ENCODE measurements around the gene PTPRD. TPM values are rescaled to one million over a fixed set of nuclear protein-coding genes. Genes with fewer than 3 reads are reported as not detected.

PTPRD gene
- polyA plus RNA-seq, 4 donors: 2.1 to 5.6 (median 3.9) TPM

DNA sequence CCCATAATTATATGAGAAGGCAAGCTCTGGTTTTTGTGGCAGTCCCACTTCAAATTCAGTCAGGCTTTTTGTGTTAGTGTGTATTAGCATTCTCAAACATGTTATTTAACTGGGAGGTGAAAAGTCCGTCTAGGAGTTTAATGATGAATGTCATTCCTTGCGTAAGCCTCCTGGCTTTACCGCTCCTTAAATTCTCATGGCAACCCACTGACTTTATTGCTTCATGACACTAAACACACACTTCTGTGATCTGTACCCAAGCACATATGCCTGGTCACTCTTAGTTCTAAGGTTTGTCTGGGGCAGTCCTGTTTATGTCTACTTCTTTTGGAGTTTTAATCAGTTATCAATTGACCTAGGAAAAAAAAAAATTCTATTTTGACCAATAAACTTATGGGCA lies 2135.4 kb downstream of the PTPRD start:
- Histone ChIP-seq H3K9me3 (ENCODE audit: control insufficient read depth in 2 of 2, insufficient read depth in 1 of 2, low read depth in 1 of 2, low read length in 1 of 2) (no peaks in the 10 kb centered on the region), H3K4me1 (ENCODE audit: control insufficient read depth in 3 of 3, insufficient read depth in 2 of 3, low read depth in 1 of 3, low read length in 2 of 3) (no peaks in the 10 kb centered on the region), H3K36me3 (ENCODE audit: control insufficient read depth in 3 of 3, insufficient read depth in 2 of 3, low read depth in 1 of 3, low read length in 3 of 3) (no peaks in the 10 kb centered on the region), H3K4me3 (ENCODE audit: low read depth in 1 of 3, low read length in 3 of 3) (no peak overlapping the region), H3K27me3 (ENCODE audit: control insufficient read depth in 3 of 3, insufficient read depth in 3 of 3, low read length in 3 of 3) (no peaks in the 10 kb centered on the region), H3K27ac (ENCODE audit: low read depth in 1 of 3, low read length in 2 of 3) (no peak overlapping the region)
- FAIRE-seq (no peak), DNase-seq (peak in 1 of 2 donors; percentile 24)
- WGBS, 3 donors: 94 to 96% (median 94%) methylated on average over 3 of the region's 3 CpGs

DNA sequence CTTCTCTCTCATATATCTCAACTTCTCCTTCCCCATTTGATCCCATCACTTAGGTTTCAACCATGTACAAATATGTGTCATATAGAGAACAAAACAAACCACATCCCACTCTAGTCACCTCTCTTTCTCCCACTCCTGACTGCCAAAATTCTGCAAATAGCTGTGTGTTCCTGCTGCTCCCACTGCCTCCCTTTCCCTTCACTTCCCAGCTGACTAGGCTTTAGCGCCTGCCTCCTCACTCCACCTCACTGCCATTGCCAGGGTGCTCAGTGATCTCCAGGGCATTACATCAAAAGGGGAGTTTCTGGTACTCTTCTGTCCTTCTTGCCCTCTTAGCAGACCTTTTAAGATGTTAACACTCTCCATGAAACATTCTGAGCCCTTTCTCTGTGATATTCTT lies 2137.9 kb downstream of the PTPRD start:
- H3K27me3 ChIP-seq (ENCODE audit: control insufficient read depth in 3 of 3, insufficient read depth in 3 of 3, low read length in 3 of 3): no peaks in the 10 kb centered on the region
- DNase-seq (no peak), FAIRE-seq (no peak)
- no peaks in the 10 kb centered on the region for H3K9me3 ChIP-seq (ENCODE audit: control insufficient read depth in 2 of 2, insufficient read depth in 1 of 2, low read depth in 1 of 2, low read length in 1 of 2)
- H3K27ac ChIP-seq (ENCODE audit: low read depth in 1 of 3, low read length in 2 of 3): no peak overlapping the region
- WGBS, 3 donors: 95 to 100% (median 100%) methylated on average over 1 of the region's 1 CpG
- no peaks in the 10 kb centered on the region for H3K4me1 ChIP-seq (ENCODE audit: control insufficient read depth in 3 of 3, insufficient read depth in 2 of 3, low read depth in 1 of 3, low read length in 2 of 3)
- no peaks in the 10 kb centered on the region for H3K36me3 ChIP-seq (ENCODE audit: control insufficient read depth in 3 of 3, insufficient read depth in 2 of 3, low read depth in 1 of 3, low read length in 3 of 3)
- H3K4me3 ChIP-seq (ENCODE audit: low read depth in 1 of 3, low read length in 3 of 3): no peak overlapping the region

DNA sequence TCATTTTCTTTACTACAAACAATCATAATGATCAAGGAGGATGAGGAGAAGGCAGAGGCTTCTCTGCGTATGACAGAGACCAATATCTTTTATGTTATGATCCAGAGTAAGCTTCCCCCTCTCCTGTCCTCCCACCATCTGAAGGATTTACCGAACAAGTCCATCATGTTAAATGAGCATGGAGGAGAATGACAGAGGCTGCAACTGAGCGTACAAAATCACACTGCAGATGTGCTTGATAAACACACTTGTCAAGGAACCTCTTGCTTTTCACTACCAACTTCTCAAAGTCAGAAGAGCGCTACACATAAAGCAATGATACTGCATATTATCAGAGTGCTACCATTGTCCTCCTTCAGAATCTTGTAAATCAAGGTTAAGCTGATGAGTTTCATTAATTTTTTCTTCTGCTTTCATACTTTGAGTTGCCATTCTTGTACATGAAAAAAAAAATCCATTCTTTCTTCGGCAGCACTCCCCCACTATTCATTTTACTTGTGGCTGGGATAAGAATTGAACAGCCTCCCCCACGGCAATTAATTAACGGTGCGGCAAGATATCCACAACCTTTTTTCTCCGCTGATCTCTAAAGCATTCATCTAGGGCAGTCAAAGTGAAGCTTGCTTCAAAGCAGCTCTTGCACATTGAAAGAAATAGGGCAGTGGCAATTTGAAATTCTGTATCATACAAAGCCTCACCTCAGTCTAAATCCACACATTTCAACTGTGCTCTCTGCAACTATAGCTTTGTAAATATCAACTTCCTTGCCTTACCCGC lies 2139.4 kb downstream of the PTPRD start:
- H3K4me1 ChIP-seq (ENCODE audit: control insufficient read depth in 3 of 3, insufficient read depth in 2 of 3, low read depth in 1 of 3, low read length in 2 of 3): no peaks in the 10 kb centered on the region
- no peaks in the 10 kb centered on the region for H3K27me3 ChIP-seq (ENCODE audit: control insufficient read depth in 3 of 3, insufficient read depth in 3 of 3, low read length in 3 of 3)
- no peak overlapping the region for H3K27ac ChIP-seq (ENCODE audit: low read depth in 1 of 3, low read length in 2 of 3)
- DNase-seq: no peak
- 92 to 96% (median 93%) methylated on average over 10 of the region's 10 CpGs for WGBS, 3 donors
- H3K36me3 ChIP-seq (ENCODE audit: control insufficient read depth in 3 of 3, insufficient read depth in 2 of 3, low read depth in 1 of 3, low read length in 3 of 3): no peaks in the 10 kb centered on the region
- H3K4me3 ChIP-seq (ENCODE audit: low read depth in 1 of 3, low read length in 3 of 3): no peak overlapping the region
- FAIRE-seq: no peak
- H3K9me3 ChIP-seq (ENCODE audit: control insufficient read depth in 2 of 2, insufficient read depth in 1 of 2, low read depth in 1 of 2, low read length in 1 of 2): no peaks in the 10 kb centered on the region

DNA sequence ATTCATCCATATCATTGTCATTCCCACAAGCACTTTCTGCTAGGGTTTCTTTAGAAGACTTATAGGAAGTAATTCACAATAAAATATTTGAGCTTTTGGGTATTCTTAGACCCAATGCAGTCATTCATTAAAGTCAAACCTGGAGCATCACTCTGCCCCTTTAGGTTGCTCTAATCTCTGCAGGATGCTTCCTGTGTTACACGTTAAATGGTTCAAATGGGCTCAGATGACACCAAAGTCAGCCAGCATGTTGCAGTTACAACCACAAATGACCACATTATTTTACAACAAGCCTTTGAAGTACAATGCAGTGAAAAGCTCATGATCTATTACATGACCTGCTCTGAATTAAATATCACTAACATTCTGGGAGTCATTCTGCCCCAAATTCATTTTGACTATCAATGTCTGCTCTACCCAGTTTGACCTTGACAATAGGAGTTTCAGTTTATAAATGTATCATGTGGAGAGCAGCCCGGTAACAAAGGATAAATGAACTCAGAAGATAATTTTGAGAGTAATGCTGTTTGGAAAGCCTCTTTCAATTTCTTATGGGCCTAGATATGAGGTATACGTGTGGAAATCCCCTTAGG lies 2144.7 kb downstream of the PTPRD start:
- Histone ChIP-seq H3K27ac (ENCODE audit: low read depth in 1 of 3, low read length in 2 of 3) (no peak overlapping the region), H3K4me3 (ENCODE audit: low read depth in 1 of 3, low read length in 3 of 3) (no peak overlapping the region), H3K36me3 (ENCODE audit: control insufficient read depth in 3 of 3, insufficient read depth in 2 of 3, low read depth in 1 of 3, low read length in 3 of 3) (no peaks in the 10 kb centered on the region), H3K27me3 (ENCODE audit: control insufficient read depth in 3 of 3, insufficient read depth in 3 of 3, low read length in 3 of 3) (no peaks in the 10 kb centered on the region), H3K9me3 (ENCODE audit: control insufficient read depth in 2 of 2, insufficient read depth in 1 of 2, low read depth in 1 of 2, low read length in 1 of 2) (no peaks in the 10 kb centered on the region), H3K4me1 (ENCODE audit: control insufficient read depth in 3 of 3, insufficient read depth in 2 of 3, low read depth in 1 of 3, low read length in 2 of 3) (no peaks in the 10 kb centered on the region)
- FAIRE-seq (no peak), DNase-seq (no peak)
- 59 to 86% (median 71%) methylated on average over 3 of the region's 3 CpGs for WGBS, 3 donors

DNA sequence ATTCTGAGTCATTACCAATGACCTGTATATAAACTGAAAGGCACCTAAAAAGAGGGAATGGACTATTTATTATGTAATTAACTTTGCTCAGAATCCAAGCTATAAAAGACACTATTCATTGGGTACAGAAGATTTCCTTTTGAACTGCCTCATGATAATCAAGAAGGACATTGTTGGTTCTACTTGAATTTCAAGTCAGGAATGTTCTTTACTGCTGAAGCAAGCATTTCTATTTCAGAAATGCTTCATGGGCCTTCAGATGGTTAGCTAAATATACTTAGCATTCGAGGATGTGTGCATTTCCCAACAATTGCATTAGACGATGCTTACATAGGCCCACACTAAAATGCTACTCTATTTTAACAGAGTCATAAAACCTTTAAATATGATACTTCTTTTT lies 2155.0 kb downstream of the PTPRD start:
- H3K4me1 ChIP-seq (ENCODE audit: control insufficient read depth in 3 of 3, insufficient read depth in 2 of 3, low read depth in 1 of 3, low read length in 2 of 3): no peaks in the 10 kb centered on the region
- 83 to 86% (median 85%) methylated on average over 2 of the region's 2 CpGs for WGBS, 3 donors
- no peaks in the 10 kb centered on the region for H3K36me3 ChIP-seq (ENCODE audit: control insufficient read depth in 3 of 3, insufficient read depth in 2 of 3, low read depth in 1 of 3, low read length in 3 of 3)
- DNase-seq: no peak
- FAIRE-seq: no peak
- H3K4me3 ChIP-seq (ENCODE audit: low read depth in 1 of 3, low read length in 3 of 3): no peak overlapping the region
- no peaks in the 10 kb centered on the region for H3K9me3 ChIP-seq (ENCODE audit: control insufficient read depth in 2 of 2, insufficient read depth in 1 of 2, low read depth in 1 of 2, low read length in 1 of 2)
- no peaks in the 10 kb centered on the region for H3K27me3 ChIP-seq (ENCODE audit: control insufficient read depth in 3 of 3, insufficient read depth in 3 of 3, low read length in 3 of 3)
- no peak overlapping the region for H3K27ac ChIP-seq (ENCODE audit: low read depth in 1 of 3, low read length in 2 of 3)

DNA sequence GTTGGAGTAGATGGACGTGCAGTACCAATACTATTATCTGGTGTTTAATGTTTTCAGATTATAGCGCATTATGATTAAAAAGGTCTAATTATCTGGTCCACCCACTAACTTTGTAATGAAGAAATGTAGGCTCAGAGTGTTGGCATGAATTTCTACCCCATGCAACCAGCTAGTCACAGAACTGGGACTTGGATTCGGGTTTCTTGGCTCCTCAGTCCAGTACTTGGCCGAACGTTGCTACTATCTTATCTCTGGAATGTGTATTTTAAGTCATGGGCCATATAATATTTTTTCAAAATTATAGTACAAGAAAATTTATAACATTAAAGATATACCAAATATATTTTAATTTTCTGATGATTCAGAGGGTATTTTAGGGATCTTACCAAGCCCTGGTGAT lies 2155.7 kb downstream of the PTPRD start:
- H3K36me3 ChIP-seq (ENCODE audit: control insufficient read depth in 3 of 3, insufficient read depth in 2 of 3, low read depth in 1 of 3, low read length in 3 of 3): no peaks in the 10 kb centered on the region
- no peak overlapping the region for H3K4me3 ChIP-seq (ENCODE audit: low read depth in 1 of 3, low read length in 3 of 3)
- no peak overlapping the region for H3K27ac ChIP-seq (ENCODE audit: low read depth in 1 of 3, low read length in 2 of 3)
- FAIRE-seq: no peak
- DNase-seq: no peak
- no peaks in the 10 kb centered on the region for H3K27me3 ChIP-seq (ENCODE audit: control insufficient read depth in 3 of 3, insufficient read depth in 3 of 3, low read length in 3 of 3)
- 54 to 77% (median 59%) methylated on average over 5 of the region's 5 CpGs for WGBS, 3 donors
- no peaks in the 10 kb centered on the region for H3K4me1 ChIP-seq (ENCODE audit: control insufficient read depth in 3 of 3, insufficient read depth in 2 of 3, low read depth in 1 of 3, low read length in 2 of 3)
- H3K9me3 ChIP-seq (ENCODE audit: control insufficient read depth in 2 of 2, insufficient read depth in 1 of 2, low read depth in 1 of 2, low read length in 1 of 2): no peaks in the 10 kb centered on the region

DNA sequence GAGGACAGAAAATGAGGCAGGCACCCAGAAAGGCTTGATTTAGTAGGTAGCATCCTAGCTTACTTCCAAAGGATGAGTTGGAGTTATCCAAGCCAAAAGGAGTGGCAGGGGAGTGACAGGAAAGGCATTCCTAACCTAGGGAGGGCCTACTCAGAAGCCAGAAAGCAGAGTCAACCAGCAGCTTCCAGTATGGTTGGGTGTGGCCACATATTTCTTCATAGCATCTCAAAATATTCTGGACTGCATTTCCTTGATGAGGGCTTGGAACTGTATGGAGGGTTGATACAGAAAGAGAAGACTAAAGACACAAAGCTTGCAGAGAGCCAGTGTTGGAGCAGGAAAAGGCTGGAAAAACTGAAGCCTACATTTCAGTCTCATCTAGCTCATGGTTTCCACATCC lies 2156.5 kb downstream of the PTPRD start:
- H3K4me1 ChIP-seq (ENCODE audit: control insufficient read depth in 3 of 3, insufficient read depth in 2 of 3, low read depth in 1 of 3, low read length in 2 of 3): no peaks in the 10 kb centered on the region
- FAIRE-seq: no peak

DNA sequence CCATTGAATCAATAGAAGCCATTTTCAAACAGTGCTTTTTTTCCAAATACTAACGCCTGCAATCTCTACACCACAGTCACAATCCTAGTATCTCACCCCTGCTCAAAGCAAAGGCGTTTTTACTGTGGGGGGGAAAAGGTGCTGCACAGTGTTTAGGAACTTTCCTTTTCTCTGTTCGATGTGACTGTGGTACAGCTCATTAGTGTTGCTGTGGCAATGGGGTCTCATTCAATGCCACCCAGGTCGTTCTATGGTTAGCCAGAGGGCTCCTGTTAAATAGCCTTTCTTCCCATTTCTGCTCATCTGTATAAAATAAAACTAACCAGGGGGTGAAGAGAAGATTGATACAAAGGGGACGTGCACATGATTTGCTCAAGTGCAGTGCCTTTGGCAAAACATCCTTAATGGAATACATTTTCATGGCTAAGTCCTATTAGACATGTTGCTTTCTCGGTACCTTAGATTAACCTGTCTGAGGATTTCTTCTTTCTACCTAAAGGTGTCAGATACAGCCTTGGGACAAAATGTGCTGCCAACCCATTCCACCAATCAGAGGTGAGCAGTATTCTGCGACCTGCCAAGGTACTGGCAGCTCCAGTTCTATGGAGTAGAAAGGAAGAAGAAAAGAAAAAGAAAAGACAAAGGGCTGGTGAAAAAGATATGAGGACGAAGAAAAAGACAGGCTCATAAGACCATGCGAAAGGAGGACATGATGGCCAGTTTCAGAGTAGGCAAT lies 2161.8 kb downstream of the PTPRD start:
- no peaks in the 10 kb centered on the region for H3K4me1 ChIP-seq (ENCODE audit: control insufficient read depth in 3 of 3, insufficient read depth in 2 of 3, low read depth in 1 of 3, low read length in 2 of 3)
- no peak overlapping the region for H3K4me3 ChIP-seq (ENCODE audit: low read depth in 1 of 3, low read length in 3 of 3)
- no peak overlapping the region for H3K27ac ChIP-seq (ENCODE audit: low read depth in 1 of 3, low read length in 2 of 3)
- no peaks in the 10 kb centered on the region for H3K27me3 ChIP-seq (ENCODE audit: control insufficient read depth in 3 of 3, insufficient read depth in 3 of 3, low read length in 3 of 3)
- 82 to 89% (median 87%) methylated on average over 9 of the region's 9 CpGs for WGBS, 3 donors
- FAIRE-seq (no peak), DNase-seq (no peak)
- H3K36me3 ChIP-seq (ENCODE audit: control insufficient read depth in 3 of 3, insufficient read depth in 2 of 3, low read depth in 1 of 3, low read length in 3 of 3): no peaks in the 10 kb centered on the region
- no peaks in the 10 kb centered on the region for H3K9me3 ChIP-seq (ENCODE audit: control insufficient read depth in 2 of 2, insufficient read depth in 1 of 2, low read depth in 1 of 2, low read length in 1 of 2)

More for the DNA sequence above, 2156.5 kb downstream of the PTPRD start:
- Histone ChIP-seq H3K27ac (ENCODE audit: low read depth in 1 of 3, low read length in 2 of 3) (no peak overlapping the region), H3K27me3 (ENCODE audit: control insufficient read depth in 3 of 3, insufficient read depth in 3 of 3, low read length in 3 of 3) (no peaks in the 10 kb centered on the region), H3K36me3 (ENCODE audit: control insufficient read depth in 3 of 3, insufficient read depth in 2 of 3, low read depth in 1 of 3, low read length in 3 of 3) (no peaks in the 10 kb centered on the region), H3K9me3 (ENCODE audit: control insufficient read depth in 2 of 2, insufficient read depth in 1 of 2, low read depth in 1 of 2, low read length in 1 of 2) (no peaks in the 10 kb centered on the region), H3K4me3 (ENCODE audit: low read depth in 1 of 3, low read length in 3 of 3) (no peak overlapping the region)
- DNase-seq: peak in 1 of 2 donors; percentile 5
